HEK293 (cell line): ENCODE measurements around the gene ACTL8.

Experiments
- CTCF ChIA-PET: fragments of 350-600 bp; formaldehyde crosslinking; extraction: SDS; loops from one replicate; lab custom pipeline; 2021; ENCODE audit warnings: antibody characterized with exemption; lab: Yijun Ruan, JAX
- POLR2A ChIA-PET: fragments of 300-600 bp; formaldehyde crosslinking; extraction: SDS; loops from one replicate; lab custom pipeline; 2020; ENCODE audit warnings: antibody characterized with exemption, inconsistent platforms; lab: Yijun Ruan, JAX
- H3K27ac ChIP-seq: fragments of 200-500 bp; sonication (Bioruptor generic); 2 replicates; pipeline ENCODE4 v1.5.1; 2014; ENCODE audit warnings: low read depth, low read length, control low read depth, inconsistent platforms; ENCODE audit errors: extremely low read depth
- H3K36me3 ChIP-seq, 2 experiments: fragments of 200-500 bp in 1 of 2; sonication (Bioruptor generic) in 1 of 2; 1 replicate in 1 of 2; 2 replicates in 1 of 2; pipeline ENCODE4 v1.5.1; 2014 to 2017; ENCODE audit warnings: inconsistent platforms in 2 of 2, low read length in 2 of 2; ENCODE audit not compliant: control insufficient read depth in 2 of 2, insufficient read depth in 1 of 2
- H3K4me1 ChIP-seq: fragments of 200-500 bp; sonication (Bioruptor generic); 2 replicates; pipeline ENCODE4 v1.5.1; 2014; ENCODE audit warnings: mild to moderate bottlenecking, low read length, inconsistent platforms; ENCODE audit not compliant: control insufficient read depth, insufficient read depth
- H3K4me3 ChIP-seq: 2 replicates; pipeline ENCODE4 v1.5.1; 2011; ENCODE audit warnings: low read depth, mild to moderate bottlenecking, control low read depth, low read length, moderate library complexity
- H3K9me3 ChIP-seq: fragments of 200-500 bp; sonication (Bioruptor generic); 2 replicates; pipeline ENCODE4 v1.5.1; 2014; ENCODE audit warnings: low read depth, low read length, inconsistent platforms; ENCODE audit not compliant: control insufficient read depth, insufficient read depth
- BCL11B ChIP-seq: fragments of 450-650 bp; formaldehyde crosslinking; IDR thresholded peaks from 2 replicates; pipeline ENCODE4 v1.5.1; 2016; ENCODE audit warnings: low read depth, missing biosample characterization, missing genetic modification characterization
- KLF7 ChIP-seq: fragments of 450-650 bp; formaldehyde crosslinking; IDR thresholded peaks from 2 replicates; pipeline ENCODE4 v1.5.1; 2016; ENCODE audit warnings: missing biosample characterization, missing genetic modification characterization, borderline replicate concordance
- PRDM4 ChIP-seq: fragments of 450-650 bp; formaldehyde crosslinking; IDR thresholded peaks from 2 replicates; pipeline ENCODE4 v1.5.1; 2017; ENCODE audit warnings: missing biosample characterization, missing genetic modification characterization
- SETDB1 ChIP-seq: IDR thresholded peaks from one replicate; pipeline ENCODE4 v1.6.1; 2017; ENCODE audit warnings: mild to moderate bottlenecking, low read length, moderate library complexity, mixed read lengths; ENCODE audit not compliant: insufficient read length
- ZBTB8A ChIP-seq: fragments of 450-650 bp; formaldehyde crosslinking; IDR thresholded peaks from 2 replicates; pipeline ENCODE4 v1.5.1; 2016; ENCODE audit warnings: missing biosample characterization, missing genetic modification characterization
- ZNF18 ChIP-seq: fragments of 450-650 bp; formaldehyde crosslinking; IDR thresholded peaks from 2 replicates; pipeline ENCODE4 v1.5.1; 2016; ENCODE audit warnings: missing biosample characterization, missing genetic modification characterization
- ZNF274 ChIP-seq, 2 experiments: fragments of 200-500 bp in 1 of 2; fragments of 450-650 bp in 1 of 2; sonication (Bioruptor generic) in 1 of 2; formaldehyde crosslinking in 1 of 2; IDR thresholded peaks; 2 replicates each; pipeline versions ENCODE4 v1.5.1 to v1.6.1; 2014 to 2016; ENCODE audit warnings: borderline replicate concordance in 1 of 2, inconsistent platforms in 1 of 2, low read length in 1 of 2, missing biosample characterization in 1 of 2, missing genetic modification characterization in 1 of 2
- ZNF394 ChIP-seq: fragments of 450-650 bp; formaldehyde crosslinking; IDR thresholded peaks from 2 replicates; pipeline ENCODE4 v1.5.1; 2016; ENCODE audit warnings: missing biosample characterization, missing genetic modification characterization, mild to moderate bottlenecking, moderate library complexity, borderline replicate concordance
- ZNF488 ChIP-seq: fragments of 450-650 bp; formaldehyde crosslinking; IDR thresholded peaks from 2 replicates; pipeline ENCODE4 v1.5.1; 2016; ENCODE audit warnings: missing biosample characterization, missing genetic modification characterization
- ZNF624 ChIP-seq: fragments of 450-650 bp; formaldehyde crosslinking; IDR thresholded peaks from 2 replicates; pipeline ENCODE4 v1.5.1; 2017; ENCODE audit warnings: missing biosample characterization, missing genetic modification characterization
- ZNF664 ChIP-seq: fragments of 450-650 bp; formaldehyde crosslinking; IDR thresholded peaks from 2 replicates; pipeline ENCODE4 v1.5.1; 2016; ENCODE audit warnings: missing biosample characterization, missing genetic modification characterization
- ZNF768 ChIP-seq: fragments of 450-650 bp; formaldehyde crosslinking; IDR thresholded peaks from 2 replicates; pipeline ENCODE4 v1.5.1; 2018; ENCODE audit warnings: missing biosample characterization, mild to moderate bottlenecking, missing genetic modification characterization
- ZNF792 ChIP-seq: fragments of 450-650 bp; formaldehyde crosslinking; IDR thresholded peaks from 2 replicates; pipeline ENCODE4 v1.5.1; 2016; ENCODE audit warnings: missing biosample characterization, missing genetic modification characterization
- ZNF830 ChIP-seq: fragments of 450-650 bp; IDR thresholded peaks from 2 replicates; pipeline ENCODE4 v1.5.0; 2018; ENCODE audit warnings: missing biosample characterization, missing genetic modification characterization, low read depth, mild to moderate bottlenecking, moderate library complexity
- ZSCAN4 ChIP-seq: fragments of 450-650 bp; formaldehyde crosslinking; IDR thresholded peaks from 2 replicates; pipeline ENCODE4 v1.5.1; 2017; ENCODE audit warnings: missing biosample characterization, missing genetic modification characterization

ACTL8 gene

GRCh38 chr1:17733661-17734060 is 21.5 kb upstream of the ACTL8 start:
- TF ChIP-seq ZNF18 (tag by site-specific recombination) (no peak), ZNF394 (tag by site-specific recombination) (no peak), ZNF664 (tag by site-specific recombination) (no peak), KLF7 (tag by site-specific recombination) (no peak), PRDM4 (tag by site-specific recombination) (no peak), ZNF488 (tag by site-specific recombination) (no peak)
- POLR2A ChIA-PET, result no interaction called here
- H3K27ac ChIP-seq, result no peak overlapping the region
- no peak overlapping the region for H3K4me3 ChIP-seq
- no peaks in the 10 kb centered on the region for H3K9me3 ChIP-seq
- no peaks in the 10 kb centered on the region for H3K4me1 ChIP-seq
- no peaks in the 10 kb centered on the region for H3K36me3 ChIP-seq
- CTCF ChIA-PET, result no interaction called here

- POLR2A ChIA-PET, result no interaction called here
Measured at GRCh38 chr1:17734609-17735008, 20.5 kb upstream of the ACTL8 start.

GRCh38 chr1:17735348-17735747 is 19.8 kb upstream of the ACTL8 start:
- POLR2A ChIA-PET, result no interaction called here
- no peak overlapping the region for H3K4me3 ChIP-seq
- H3K4me1 ChIP-seq, result no peaks in the 10 kb centered on the region
- H3K36me3 ChIP-seq, result no peaks in the 10 kb centered on the region
- TF ChIP-seq BCL11B (tag by site-specific recombination) (no peak), ZNF624 (tag by site-specific recombination) (no peak), ZNF274 (IDR thresholded peaks at IDR 0.05; ENCODE audit: low read length) (no peak), ZNF274 (tag by site-specific recombination; IDR thresholded peaks at IDR 0.05; ENCODE audit: borderline replicate concordance) (no peak), ZNF792 (tag by site-specific recombination) (no peak), ZSCAN4 (tag by site-specific recombination) (no peak), ZBTB8A (tag by site-specific recombination) (0 out of 2 replicates have a peak, but pooled peaks have one; percentile 22), ZNF830 (tag by site-specific recombination) (no peak)
- TF ChIP-seq, all 188 proteins: peak for 1
- H3K9me3 ChIP-seq, result no peaks in the 10 kb centered on the region
- CTCF ChIA-PET, result no interaction called here
- no peak overlapping the region for H3K27ac ChIP-seq

More at GRCh38 chr1:17734609-17735008, 20.5 kb upstream of the ACTL8 start:
- no peaks in the 10 kb centered on the region for H3K36me3 ChIP-seq
- TF ChIP-seq SETDB1 (no peak), ZNF768 (peak; percentile 86)
- no peak overlapping the region for H3K4me3 ChIP-seq
- CTCF ChIA-PET, result no interaction called here
- H3K4me1 ChIP-seq, result no peaks in the 10 kb centered on the region
- no peaks in the 10 kb centered on the region for H3K9me3 ChIP-seq
- H3K27ac ChIP-seq, result no peak overlapping the region
